ENCODE measurements around the gene CGB7.
"Not testable (repeated sequence)": the region's sequence is repeated elsewhere in the genome, so short reads cannot be mapped to it uniquely, and the experiment has no call there.

- TF ChIP-seq CTCF, EP300 (IDR thresholded peaks at IDR 0.05): not testable (repeated sequence)
These were observed 25.8 kb downstream of the CGB7 start, which contains the start of gene CGB2 for GRCh38 chr19:49031642-49032301.

All from sigmoid colon (tissue), 4 donors.